CD4-positive, alpha-beta T cell treated with Interleukin-12 subunit alpha and Interleukin-12 subunit beta, for 1 hour (primary cell): ENCODE measurements around the gene HBA2.
"Not testable (repeated sequence)": the region's sequence is repeated elsewhere in the genome, so short reads cannot be mapped to it uniquely, and the experiment has no call there.

Source experiments
- DNase-seq: peaks from one replicate; pipeline ENCODE4 v3.0.0-alpha.2; 2020

Gene HBA2

GRCh38 chr16:159136-159849 is 13.4 kb upstream of the HBA2 start:
- no peak for DNase-seq

GRCh38 chr16:160242-160641 is 12.4 kb upstream of the HBA2 start:
- not testable (repeated sequence) for DNase-seq

- DNase-seq, result no peak
Observed at GRCh38 chr16:160691-161190, 11.9 kb upstream of the HBA2 start.

- DNase-seq, result no peak
Observed at GRCh38 chr16:162271-162991, 10.2 kb upstream of the HBA2 start.

DNA sequence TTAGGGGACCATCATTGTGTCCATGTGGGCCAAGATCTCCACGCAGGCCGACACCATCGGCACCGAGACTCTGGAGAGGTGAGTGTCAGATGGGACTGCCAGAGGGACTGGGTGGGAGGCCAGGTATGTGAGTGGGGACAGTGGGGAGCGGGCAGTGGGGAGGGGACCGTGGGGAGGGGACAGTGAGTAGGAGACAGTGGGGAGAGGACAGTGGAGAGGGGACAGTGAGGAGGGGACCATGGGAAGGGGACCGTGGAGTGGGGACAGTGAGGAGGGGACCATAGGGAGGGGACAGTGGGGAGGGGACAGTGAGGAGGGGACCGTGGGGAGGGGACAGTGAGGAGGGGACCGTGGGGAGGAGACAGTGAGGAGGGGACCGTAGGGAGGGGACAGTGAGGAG is 9.5 kb upstream of the HBA2 start:
- DNase-seq, result not testable (repeated sequence)

- not testable (repeated sequence) for DNase-seq
Observed at GRCh38 chr16:163696-164095, 9.0 kb upstream of the HBA2 start.

DNA sequence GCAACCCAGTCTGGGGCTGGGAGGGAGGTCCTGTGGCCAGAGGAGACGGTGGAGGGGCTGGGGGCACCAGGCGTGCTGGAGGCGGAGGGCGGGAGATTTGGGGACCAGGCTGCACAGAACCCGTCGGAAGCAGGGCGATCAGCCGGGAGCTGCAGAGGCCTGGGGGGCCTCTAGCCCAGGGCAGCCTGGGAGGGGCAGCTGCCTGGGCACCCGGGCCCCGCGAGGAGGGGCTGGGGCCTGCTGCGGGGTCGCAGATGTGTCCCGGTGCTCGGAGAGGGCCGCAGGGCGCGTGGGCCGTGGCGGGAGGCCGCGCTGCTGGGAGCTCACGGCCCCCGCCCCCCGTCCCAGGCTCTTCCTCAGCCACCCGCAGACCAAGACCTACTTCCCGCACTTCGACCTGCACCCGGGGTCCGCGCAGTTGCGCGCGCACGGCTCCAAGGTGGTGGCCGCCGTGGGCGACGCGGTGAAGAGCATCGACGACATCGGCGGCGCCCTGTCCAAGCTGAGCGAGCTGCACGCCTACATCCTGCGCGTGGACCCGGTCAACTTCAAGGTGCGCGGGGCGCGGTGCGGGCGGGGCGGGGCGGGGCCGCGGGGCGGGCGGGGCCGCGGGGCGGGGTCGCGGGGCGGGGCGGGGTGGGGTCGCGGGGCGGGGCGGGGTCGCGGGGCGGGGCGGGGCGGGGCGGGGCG is 8.4 kb upstream of the HBA2 start:
- not testable (repeated sequence) for DNase-seq

- no peak for DNase-seq
Observed at GRCh38 chr16:164827-165538, 7.7 kb upstream of the HBA2 start.

GRCh38 chr16:165539-166374 is 6.9 kb upstream of the HBA2 start, which contains the start of gene HBM:
Gene HBM, plus strand, starts transcription at chr16:165978. Its CDS starts 20 bp downstream, at chr16:165998.
- no peak for DNase-seq

DNA sequence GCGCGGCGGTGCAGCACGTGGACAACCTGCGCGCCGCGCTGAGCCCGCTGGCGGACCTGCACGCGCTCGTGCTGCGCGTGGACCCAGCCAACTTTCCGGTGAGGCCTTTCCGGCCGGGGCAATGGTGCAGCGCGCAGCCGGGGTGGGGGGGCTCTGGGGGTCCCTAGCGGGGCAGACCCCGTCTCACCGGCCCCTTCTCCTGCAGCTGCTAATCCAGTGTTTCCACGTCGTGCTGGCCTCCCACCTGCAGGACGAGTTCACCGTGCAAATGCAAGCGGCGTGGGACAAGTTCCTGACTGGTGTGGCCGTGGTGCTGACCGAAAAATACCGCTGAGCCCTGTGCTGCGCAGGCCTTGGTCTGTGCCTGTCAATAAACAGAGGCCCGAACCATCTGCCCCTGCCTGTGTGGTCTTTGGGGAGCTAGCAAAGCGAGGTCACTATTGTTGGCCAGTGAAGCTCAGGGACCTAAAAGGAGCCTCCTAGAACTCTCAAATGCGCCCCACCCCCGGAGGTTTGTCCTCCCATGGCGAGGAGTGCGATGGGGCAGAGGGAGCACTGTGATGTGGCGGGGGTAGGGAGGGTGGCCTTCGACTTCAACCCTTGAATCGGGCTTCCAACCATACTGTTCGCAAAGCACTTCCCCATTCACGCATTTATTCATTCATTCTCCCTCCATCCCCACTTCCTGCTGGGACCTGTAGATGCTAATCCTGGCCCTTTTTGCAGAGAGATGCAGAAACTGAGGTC is 6.1 kb upstream of the HBA2 start:
- no peak for DNase-seq

DNA sequence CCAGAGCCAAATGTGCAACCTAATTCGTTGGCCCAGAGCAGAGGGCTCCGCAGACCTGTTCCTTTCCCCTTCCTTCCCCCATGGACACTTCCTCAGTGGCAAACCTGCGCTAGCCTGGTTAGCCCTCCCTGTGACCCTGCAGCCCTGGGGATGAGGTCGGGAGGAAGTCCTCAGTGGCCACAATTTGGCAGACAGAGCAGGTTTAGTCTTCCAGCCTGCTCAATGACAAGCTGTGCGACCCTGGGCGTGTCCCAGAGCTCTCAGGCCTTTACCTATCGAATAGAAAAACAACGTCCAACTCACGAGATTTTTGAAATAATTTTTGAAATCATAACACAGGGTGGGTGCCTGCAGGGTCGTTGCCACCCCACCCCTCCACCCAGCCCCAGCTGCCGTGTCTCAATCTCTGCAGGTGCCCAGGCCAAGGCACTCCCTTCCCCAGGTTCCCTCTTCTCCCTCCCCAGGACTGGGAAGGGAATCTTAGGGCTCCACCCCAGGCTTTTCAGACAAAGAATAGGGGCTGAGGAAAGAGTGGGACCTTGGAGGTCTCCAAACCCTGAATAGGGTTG is 5.5 kb upstream of the HBA2 start:
- no peak for DNase-seq

DNA sequence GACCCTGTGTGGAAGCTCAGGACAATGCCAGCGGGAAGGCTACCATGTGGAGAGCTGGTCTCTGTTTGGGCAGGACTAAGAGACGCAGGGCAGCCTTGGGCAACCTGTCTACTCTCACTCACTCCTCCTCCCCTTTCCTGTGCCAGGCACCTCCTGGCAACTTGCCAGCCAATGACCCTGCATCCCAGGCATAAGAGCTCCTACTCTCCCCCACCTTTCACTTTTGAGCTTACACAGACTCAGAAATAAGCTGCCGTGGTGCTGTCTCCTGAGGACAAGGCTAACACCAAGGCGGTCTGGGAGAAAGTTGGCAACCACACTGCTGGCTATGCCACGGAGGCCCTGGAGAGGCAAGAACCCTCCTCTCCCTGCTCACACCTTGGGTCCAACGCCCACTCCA is 4.3 kb upstream of the HBA2 start:
- no peak for DNase-seq

DNA sequence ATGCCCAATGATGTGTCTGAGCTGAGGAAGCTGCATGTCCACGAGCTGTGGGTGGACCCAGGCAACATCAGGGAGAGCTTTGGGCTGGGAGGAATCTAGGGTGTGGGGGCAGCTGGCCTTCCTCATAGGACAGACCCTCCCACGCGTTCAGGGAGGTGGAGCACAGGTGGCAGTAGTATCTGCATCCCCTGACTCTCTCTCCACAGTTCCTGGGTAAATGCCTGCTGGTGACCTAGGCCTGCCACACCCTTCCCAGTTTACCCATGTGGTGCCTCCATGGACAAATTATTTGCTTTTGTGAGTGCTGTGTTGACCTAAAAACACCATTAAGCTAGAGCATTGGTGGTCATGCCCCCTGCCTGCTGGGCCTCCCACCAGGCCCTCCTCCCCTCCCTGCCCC is 3.7 kb upstream of the HBA2 start:
- DNase-seq, result no peak

- DNase-seq, result not testable (repeated sequence)
Observed at GRCh38 chr16:170088-170507, 2.6 kb upstream of the HBA2 start.

DNA sequence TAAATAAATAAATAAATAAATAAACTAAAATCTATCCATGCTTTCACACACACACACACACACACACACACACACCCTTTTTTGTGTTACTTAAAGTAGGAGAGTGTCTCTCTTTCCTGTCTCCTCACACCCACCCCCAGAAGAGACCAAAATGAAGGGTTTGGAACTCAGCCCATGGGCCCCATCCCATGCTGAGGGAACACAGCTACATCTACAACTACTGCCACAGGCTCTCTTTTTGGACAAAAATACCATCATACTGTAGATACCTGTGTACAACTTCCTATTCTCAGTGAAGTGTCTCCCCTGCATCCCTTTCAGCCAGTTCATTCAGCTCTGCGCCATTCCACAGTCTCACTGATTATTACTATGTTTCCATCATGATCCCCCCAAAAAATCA is 1.9 kb upstream of the HBA2 start:
- no peak for DNase-seq

- not testable (repeated sequence) for DNase-seq
Observed at GRCh38 chr16:173211-173854, 657 bp downstream of the HBA2 start.

- DNase-seq, result not testable (repeated sequence)
Observed at GRCh38 chr16:173928-174769, 1.5 kb downstream of the HBA2 start.

DNA sequence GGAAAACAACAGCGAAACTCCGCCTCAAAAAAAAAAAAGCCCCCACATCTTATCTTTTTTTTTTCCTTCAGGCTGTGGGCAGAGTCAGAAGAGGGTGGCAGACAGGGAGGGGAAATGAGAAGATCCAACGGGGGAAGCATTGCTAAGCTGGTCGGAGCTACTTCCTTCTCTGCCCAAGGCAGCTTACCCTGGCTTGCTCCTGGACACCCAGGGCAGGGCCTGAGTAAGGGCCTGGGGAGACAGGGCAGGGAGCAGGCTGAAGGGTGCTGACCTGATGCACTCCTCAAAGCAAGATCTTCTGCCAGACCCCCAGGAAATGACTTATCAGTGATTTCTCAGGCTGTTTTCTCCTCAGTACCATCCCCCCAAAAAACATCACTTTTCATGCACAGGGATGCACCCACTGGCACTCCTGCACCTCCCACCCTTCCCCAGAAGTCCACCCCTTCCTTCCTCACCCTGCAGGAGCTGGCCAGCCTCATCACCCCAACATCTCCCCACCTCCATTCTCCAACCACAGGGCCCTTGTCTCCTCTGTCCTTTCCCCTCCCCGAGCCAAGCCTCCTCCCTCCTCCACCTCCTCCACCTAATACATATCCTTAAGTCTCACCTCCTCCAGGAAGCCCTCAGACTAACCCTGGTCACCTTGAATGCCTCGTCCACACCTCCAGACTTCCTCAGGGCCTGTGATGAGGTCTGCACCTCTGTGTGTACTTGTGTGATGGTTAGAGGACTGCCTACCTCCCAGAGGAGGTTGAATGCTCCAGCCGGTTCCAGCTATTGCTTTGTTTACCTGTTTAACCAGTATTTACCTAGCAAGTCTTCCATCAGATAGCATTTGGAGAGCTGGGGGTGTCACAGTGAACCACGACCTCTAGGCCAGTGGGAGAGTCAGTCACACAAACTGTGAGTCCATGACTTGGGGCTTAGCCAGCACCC is 2.6 kb downstream of the HBA2 start:
- DNase-seq, result no peak
